Measurements from ENCODE around the gene EML2.

- TF ChIP-seq, protein P1, sequence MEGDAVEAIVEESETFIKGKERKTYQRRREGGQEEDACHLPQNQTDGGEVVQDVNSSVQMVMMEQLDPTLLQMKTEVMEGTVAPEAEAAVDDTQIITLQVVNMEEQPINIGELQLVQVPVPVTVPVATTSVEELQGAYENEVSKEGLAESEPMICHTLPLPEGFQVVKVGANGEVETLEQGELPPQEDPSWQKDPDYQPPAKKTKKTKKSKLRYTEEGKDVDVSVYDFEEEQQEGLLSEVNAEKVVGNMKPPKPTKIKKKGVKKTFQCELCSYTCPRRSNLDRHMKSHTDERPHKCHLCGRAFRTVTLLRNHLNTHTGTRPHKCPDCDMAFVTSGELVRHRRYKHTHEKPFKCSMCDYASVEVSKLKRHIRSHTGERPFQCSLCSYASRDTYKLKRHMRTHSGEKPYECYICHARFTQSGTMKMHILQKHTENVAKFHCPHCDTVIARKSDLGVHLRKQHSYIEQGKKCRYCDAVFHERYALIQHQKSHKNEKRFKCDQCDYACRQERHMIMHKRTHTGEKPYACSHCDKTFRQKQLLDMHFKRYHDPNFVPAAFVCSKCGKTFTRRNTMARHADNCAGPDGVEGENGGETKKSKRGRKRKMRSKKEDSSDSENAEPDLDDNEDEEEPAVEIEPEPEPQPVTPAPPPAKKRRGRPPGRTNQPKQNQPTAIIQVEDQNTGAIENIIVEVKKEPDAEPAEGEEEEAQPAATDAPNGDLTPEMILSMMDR (IDR thresholded peaks at IDR 0.05), result no peak
- TF ChIP-seq ZFX (IDR thresholded peaks at IDR 0.05; ENCODE audit: borderline replicate concordance), result no peak
Observed at GRCh38 chr19:45670670-45671453, 31.7 kb upstream of the EML2 start.

Measured in 22Rv1 (cell line).